ENCODE data around the gene SPI1. TPM values are rescaled to one million over a fixed set of nuclear protein-coding genes. Genes with fewer than 3 reads are reported as not detected.

SPI1 gene
- total RNA-seq, 3 donors from 2014 or later, result 4.9 to 21.0 (median 20.6) TPM

GRCh38 chr11:47376525-47377371, 1.6 kb downstream of the SPI1 start:
- intact Hi-C loops (cut with DNase I, micrococcal nuclease), result loop anchor here in 1 of 2 donors (10.0 kb wide), 1 partner anchor 78 kb away; no protein-coding TSS in a partner anchor
- H3K4me1 ChIP-seq (ENCODE audit: low read depth), result no peaks in the 10 kb centered on the region
- DNase-seq, result peak in 2 of 3 donors; percentile 41 to 70
- TF ChIP-seq, protein P1, sequence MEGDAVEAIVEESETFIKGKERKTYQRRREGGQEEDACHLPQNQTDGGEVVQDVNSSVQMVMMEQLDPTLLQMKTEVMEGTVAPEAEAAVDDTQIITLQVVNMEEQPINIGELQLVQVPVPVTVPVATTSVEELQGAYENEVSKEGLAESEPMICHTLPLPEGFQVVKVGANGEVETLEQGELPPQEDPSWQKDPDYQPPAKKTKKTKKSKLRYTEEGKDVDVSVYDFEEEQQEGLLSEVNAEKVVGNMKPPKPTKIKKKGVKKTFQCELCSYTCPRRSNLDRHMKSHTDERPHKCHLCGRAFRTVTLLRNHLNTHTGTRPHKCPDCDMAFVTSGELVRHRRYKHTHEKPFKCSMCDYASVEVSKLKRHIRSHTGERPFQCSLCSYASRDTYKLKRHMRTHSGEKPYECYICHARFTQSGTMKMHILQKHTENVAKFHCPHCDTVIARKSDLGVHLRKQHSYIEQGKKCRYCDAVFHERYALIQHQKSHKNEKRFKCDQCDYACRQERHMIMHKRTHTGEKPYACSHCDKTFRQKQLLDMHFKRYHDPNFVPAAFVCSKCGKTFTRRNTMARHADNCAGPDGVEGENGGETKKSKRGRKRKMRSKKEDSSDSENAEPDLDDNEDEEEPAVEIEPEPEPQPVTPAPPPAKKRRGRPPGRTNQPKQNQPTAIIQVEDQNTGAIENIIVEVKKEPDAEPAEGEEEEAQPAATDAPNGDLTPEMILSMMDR (IDR thresholded peaks at IDR 0.05), result no peak
- H3K36me3 ChIP-seq (ENCODE audit: low read depth), result no peaks in the 10 kb centered on the region
- ATAC-seq, result peak; percentile 40
- no peak overlapping the region for H3K4me3 ChIP-seq
- no peaks in the 10 kb centered on the region for H3K9me3 ChIP-seq

GRCh38 chr11:47376107-47376524, 2.2 kb downstream of the SPI1 start:
- H3K9me3 ChIP-seq, result no peaks in the 10 kb centered on the region
- no peaks in the 10 kb centered on the region for H3K4me1 ChIP-seq (ENCODE audit: low read depth)
- peak in 1 of 3 donors; percentile 38 for DNase-seq
- H3K36me3 ChIP-seq (ENCODE audit: low read depth), result no peaks in the 10 kb centered on the region
- no peak for ATAC-seq
- intact Hi-C loops (cut with DNase I, micrococcal nuclease), result loop anchor here in 1 of 2 donors (10.0 kb wide), 1 partner anchor 79 kb away; no protein-coding TSS in a partner anchor
- no peak overlapping the region for H3K4me3 ChIP-seq
- TF ChIP-seq, protein P1 (IDR thresholded peaks at IDR 0.05), result no peak

DNA sequence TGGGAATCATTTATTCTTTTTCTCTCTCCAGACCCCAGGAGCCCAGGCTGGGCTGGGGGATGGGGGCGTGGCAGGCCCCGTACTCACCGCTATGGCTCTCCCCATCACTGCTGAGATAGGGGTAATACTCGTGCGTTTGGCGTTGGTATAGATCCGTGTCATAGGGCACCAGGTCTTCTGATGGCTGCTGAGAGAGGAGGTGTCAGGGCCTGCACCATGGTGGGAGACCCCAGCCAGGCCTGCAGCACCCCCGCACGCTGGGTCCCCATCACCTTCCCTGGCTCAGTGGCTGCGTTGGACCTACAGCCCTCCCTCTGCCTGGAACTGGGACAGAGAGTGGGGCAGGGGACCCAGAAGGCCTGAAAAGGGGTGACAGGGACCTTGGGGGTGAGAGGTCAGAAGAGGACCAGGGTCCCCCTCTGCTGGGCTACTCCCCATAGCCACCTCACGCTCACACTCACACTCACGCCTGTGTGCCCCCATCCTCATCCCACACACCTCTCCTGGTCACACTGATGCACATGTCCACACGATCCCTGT, 2.7 kb downstream of the SPI1 start:
- Histone ChIP-seq H3K36me3 (ENCODE audit: low read depth) (no peaks in the 10 kb centered on the region), H3K4me3 (no peak overlapping the region), H3K9me3 (no peaks in the 10 kb centered on the region), H3K4me1 (ENCODE audit: low read depth) (no peaks in the 10 kb centered on the region)
- intact Hi-C loops (cut with DNase I, micrococcal nuclease), result loop anchor here in 1 of 2 donors (10.0 kb wide), 1 partner anchor 79 kb away; no protein-coding TSS in a partner anchor
- DNase-seq (peak in 1 of 3 donors; percentile 30), ATAC-seq (no peak)
- TF ChIP-seq, protein P1 (IDR thresholded peaks at IDR 0.05), result no peak

DNA sequence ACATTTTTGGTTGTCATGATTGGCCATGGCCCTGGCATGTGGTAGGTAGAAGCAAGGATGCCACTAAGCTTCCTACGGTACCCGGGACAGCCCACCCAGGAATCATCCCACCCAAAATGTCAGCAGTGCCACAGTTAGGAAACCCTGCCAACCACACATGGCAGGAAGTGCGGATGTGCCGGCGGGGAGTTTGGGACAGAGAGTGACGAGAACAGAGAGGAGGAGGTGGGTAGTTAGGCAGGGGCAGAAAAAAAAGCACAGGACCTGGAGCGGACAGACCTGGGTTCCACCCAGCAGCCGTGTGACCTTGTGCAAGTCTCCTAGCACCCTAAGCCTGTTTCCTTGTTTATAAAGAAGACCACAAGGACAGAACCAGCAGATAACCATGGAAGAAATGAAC, 3.3 kb downstream of the SPI1 start:
- no peak overlapping the region for H3K4me3 ChIP-seq
- intact Hi-C loops (cut with DNase I, micrococcal nuclease), result loop anchor here in 1 of 2 donors (10.0 kb wide), 1 partner anchor 80 kb away; no protein-coding TSS in a partner anchor
- ATAC-seq (no peak), DNase-seq (peak in 1 of 3 donors; percentile 41)
- H3K36me3 ChIP-seq (ENCODE audit: low read depth), result no peaks in the 10 kb centered on the region
- TF ChIP-seq, protein P1 (IDR thresholded peaks at IDR 0.05), result no peak
- no peaks in the 10 kb centered on the region for H3K9me3 ChIP-seq
- H3K4me1 ChIP-seq (ENCODE audit: low read depth), result no peaks in the 10 kb centered on the region

GRCh38 chr11:47374720-47375019, 3.7 kb downstream of the SPI1 start:
- no peak for ATAC-seq
- no peak overlapping the region for H3K4me3 ChIP-seq
- no peak for DNase-seq

More at GRCh38 chr11:47374720-47375019, 3.7 kb downstream of the SPI1 start:
- Histone ChIP-seq H3K36me3 (ENCODE audit: low read depth) (no peaks in the 10 kb centered on the region), H3K4me1 (ENCODE audit: low read depth) (no peaks in the 10 kb centered on the region), H3K9me3 (no peaks in the 10 kb centered on the region)
- TF ChIP-seq, protein P1 (IDR thresholded peaks at IDR 0.05), result no peak
- intact Hi-C loops (cut with DNase I, micrococcal nuclease), result loop anchor here in 1 of 2 donors (10.0 kb wide), 1 partner anchor 80 kb away; no protein-coding TSS in a partner anchor
